ACHN (cell line): ENCODE results near the gene CDV3.

Experiments
- DNase-seq: peaks from one replicate; pipeline ENCODE4 v3.0.0-alpha.2; 2015
- in situ Hi-C: cut with HindIII; loops from 2 replicates; pipeline ENCODE4 v1.10.0; 2017; ENCODE audit warnings: low sequenced_read_pairs, low pct_ligation_motif_present, low pct_unique_long_range_greater_than_20kb

The CDV3 gene

DNA sequence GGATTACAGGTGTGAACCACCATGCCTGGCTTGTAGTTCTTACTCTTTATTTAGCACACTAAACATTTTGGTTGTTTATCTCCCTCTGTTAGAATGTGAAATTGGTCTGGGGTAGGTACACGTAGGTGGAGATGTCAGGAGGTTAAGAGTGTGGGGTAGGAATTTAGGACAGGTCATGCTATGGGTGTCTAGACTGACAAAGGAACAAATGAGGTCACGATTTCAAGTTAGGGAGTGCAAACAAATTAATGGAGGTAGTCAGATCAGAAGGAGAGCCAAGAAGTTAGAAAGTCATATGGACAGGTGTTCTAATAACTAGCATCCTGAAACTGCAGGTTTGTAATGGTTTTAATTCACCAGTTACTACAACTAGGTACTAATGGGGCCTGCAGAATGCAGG is 19.8 kb downstream of the CDV3 start:
- in situ Hi-C loops: no loop called here
- DNase-seq: no peak

DNA sequence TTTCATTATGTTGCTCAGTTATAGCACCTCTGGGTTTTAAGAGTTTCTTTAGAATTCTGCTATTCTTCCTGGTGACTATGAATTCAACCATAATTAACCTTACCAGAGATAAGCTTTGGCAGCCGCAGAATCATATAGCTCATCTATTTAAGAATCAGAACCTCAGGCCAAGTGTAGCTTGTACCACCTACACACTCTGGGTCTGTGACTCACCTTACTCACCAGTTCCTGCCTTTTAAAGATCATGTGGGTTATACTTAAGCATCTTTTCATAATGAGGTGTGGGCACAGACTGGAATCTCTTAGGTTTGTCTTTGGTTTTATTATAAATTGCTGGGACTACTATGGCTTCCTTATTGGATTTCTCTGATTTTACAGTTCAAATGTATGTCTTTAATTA is 21.9 kb downstream of the CDV3 start:
- in situ Hi-C loops: no loop called here

DNA sequence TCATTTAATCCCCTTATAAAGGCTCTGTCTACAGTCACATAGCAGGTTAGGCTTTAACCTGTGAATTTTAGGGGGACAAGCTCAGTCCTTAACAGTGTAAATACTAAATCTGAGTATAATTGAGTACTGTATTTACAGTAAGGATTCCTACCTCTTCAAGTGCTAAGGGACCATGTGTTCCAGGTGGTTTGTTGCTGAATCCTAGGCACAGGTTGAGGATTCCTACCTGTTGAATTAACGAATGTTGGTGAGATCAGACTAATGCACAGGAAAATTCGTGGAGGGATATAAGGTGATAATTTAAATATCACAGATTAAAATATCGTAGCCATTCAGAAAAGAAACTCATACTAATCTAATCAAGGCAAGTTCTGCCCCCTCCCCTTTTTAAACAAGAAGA is 24.9 kb downstream of the CDV3 start:
- no peak for DNase-seq

More for the DNA sequence above, 21.9 kb downstream of the CDV3 start:
- DNase-seq: no peak

DNA sequence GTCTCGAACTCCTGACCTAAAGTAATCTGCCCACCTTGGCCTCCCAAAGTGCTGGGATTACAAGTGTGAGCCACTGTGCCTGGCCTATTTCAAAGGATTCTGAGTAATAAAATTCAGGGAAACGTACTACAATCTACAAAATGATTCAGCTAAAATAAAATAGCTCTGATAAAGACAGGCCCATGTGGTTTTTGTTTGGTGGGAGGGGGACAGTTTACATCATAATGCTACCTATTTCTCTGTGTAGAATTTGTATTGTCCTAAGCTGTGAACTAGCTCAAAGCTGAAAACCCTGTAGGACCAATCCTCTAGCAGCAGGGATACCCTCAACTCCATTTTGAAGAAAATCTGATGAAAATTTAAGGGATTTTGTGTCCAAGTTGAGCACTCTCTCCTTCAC is 25.8 kb downstream of the CDV3 start:
- no peak for DNase-seq
- in situ Hi-C loops: no loop called here

More for the DNA sequence above, 24.9 kb downstream of the CDV3 start:
- in situ Hi-C loops: no loop called here

DNA sequence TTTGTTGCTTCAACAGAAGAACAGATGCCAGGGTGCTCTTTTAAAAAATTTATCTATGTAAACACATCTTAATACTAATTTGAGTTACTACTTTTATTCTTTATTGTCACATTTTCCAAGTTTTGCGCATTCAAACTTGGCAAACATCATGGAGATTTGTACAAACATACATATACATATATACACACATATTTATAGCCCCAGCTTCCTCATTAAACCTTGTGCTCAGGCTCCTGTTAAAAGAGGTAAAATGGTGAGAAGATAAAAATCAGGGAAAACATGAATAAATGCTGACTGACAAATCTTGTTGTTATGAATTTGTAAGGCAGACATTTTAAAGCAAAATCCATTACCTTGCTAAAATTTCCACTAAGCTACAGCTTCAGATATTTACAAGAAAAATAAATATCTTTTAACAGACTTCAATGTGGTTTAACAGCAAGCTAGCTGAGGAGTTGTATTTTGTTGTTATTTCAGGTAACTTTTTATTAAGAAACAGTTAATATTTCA is 27.1 kb downstream of the CDV3 start:
- DNase-seq: no peak
- in situ Hi-C loops: no loop called here

DNA sequence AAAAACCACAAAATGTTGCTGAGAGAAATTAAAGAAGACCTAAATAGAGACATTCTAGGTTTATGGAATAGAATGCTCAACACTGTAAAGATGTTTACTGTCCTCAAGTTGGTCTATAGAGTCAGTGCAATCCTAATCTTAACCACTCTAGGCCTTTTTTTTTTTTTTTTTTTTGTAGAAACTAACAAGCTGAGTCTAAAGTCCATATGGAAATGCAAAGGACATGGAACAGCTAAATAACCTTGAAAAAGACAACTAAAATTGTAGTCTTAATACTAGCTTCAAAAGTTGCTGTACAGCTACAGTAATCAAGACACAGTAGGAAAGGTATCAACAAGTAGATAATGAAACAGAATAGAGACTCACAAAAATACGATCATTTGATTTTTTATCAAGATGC is 32.9 kb downstream of the CDV3 start:
- DNase-seq: no peak
- in situ Hi-C loops: no loop called here

DNA sequence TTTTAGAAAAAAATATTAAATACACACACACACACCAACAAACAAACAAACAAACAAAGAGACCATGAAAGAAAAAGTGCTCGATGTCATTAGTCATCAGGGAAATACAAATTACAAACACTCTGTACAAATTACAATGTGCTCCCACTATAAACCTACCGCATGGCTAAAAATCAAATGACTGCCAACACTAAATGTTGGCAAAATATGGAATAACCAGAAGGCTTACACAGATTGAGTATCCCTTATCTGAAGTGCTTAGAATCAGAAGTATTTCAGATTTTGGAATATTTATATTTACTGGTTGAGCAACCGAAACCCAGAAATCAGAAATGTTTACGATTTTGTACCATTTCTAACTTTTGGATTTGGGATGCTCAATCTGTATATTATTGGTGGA is 33.4 kb downstream of the CDV3 start:
- no peak for DNase-seq
- in situ Hi-C loops: no loop called here

DNA sequence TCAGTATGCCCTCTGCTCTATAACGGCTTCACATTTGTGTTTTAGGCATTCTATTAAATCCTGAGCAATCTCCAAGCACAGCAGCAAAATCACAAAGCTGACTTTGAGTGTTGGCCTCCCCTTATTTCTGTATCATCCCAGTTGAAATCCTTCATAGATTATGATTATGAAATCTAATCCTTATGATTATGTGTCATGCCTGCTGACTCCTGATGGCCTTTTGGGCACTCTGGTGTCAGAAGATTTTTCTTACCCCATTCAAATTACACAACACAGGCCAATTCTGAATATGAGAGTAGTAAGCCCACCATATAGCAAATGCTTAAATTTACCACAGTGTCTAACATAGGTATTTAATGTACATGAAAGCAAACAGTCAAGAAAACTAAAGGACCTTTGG is 34.3 kb downstream of the CDV3 start:
- no peak for DNase-seq
- in situ Hi-C loops: no loop called here

DNA sequence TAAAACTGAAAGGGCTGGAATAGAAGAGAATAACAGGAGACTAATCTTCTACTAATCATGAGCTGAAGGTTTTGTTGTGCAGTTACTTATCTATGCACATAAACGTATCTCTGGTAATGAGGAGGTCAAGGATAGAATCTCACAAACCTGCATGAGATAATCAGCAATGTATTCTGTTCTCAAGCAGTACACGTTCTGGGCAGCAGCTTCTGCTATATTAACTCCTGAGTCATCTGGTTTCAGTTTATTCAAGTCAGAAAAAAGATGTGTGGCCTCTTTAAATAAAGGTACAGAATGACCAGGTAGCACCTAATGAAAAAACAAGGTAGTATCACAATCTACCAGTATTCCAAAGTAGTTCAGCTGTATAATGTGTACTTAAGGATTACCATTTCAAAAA is 34.9 kb downstream of the CDV3 start:
- no peak for DNase-seq
- in situ Hi-C loops: no loop called here

DNA sequence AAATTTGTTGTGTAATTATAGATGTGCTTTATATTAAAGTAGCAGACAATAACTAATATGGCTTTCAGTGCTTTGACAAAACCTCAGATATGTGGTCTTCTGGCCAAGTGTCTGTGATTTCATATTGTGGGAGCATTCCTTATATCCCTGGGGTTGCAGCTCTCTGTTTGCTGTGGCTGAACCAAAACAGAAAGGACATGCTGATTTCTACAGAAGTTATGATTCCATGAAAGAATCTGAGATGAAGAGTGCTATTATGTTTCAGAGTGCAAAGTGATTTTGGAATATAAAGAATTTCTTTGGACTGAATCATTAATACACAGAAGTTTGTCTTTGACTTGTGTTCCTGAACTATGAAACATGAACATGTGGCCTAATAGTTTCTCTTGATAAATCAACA is 36.5 kb downstream of the CDV3 start:
- DNase-seq: no peak
- in situ Hi-C loops: no loop called here

DNA sequence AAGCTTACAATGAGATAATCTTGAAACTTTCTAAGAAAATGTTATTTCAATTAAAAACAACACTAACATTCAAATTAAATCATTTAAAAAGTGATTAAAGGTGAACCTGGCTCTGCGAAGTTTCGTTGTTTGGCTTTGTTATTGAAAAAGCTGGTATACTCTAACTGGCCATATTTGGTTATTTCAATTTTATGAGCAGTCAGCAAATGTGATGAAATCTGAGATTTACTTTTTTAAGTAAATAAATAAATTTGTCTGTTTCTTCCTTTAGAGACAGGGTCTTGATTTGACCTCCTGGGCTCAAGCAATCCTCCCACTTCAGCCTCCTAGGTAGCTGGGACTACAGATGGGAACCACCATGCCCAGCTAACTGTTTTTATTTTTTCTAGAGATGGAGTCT is 38.0 kb downstream of the CDV3 start:
- in situ Hi-C loops: no loop called here
- no peak for DNase-seq

DNA sequence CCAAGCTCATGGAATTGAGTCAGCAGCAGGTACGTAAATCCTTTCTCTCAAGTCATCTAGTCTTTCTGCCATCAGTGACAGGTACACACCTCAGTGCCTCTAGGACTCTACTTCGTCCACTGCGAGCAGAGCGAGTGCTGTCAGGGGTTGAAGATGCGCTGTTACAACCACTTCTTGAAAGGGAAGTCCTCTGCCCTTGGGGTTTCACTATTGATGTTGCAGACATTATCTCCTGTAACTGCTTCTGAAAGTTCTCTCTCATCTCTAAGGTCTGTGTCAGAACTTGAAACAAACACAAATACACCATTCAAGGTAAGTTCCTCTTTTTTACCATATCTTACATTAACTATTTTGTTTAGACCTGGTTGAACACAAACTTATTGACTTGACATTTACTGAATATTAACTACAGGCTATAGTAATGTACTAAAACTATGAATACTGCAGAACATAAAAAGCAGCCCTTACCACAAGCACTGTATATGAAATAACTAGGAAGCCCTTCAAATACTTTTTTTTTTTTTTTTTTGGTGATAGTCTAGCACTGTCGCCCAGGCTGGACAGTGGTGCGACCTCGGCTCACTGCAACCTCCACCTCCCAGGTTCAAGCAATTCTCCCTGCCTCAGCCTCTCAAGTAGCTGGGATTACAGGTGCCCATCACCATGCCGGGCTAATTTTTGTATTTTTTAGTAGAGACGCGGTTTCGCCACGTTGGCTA is 46.7 kb downstream of the CDV3 start:
- in situ Hi-C loops: no loop called here
- DNase-seq: no peak

DNA sequence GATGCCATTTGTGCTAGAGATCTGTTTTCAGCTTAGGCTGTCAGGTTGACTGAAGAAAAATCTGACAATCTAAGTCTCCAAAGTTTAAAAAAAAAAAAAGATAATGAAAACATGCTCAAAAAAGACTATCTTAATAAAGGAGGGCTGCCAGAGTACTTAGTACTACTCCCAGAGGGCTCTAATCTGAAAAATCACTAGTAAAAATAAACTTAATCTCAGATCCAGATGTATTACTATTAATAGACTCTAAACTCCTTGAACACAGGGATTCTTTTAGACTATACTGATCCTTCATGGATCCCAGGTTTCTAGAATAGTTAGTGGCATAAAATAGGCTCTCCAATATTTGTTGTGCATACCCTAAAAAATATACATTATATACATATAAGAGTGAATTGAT is 54.3 kb downstream of the CDV3 start:
- in situ Hi-C loops: no loop called here
- DNase-seq: no peak

DNA sequence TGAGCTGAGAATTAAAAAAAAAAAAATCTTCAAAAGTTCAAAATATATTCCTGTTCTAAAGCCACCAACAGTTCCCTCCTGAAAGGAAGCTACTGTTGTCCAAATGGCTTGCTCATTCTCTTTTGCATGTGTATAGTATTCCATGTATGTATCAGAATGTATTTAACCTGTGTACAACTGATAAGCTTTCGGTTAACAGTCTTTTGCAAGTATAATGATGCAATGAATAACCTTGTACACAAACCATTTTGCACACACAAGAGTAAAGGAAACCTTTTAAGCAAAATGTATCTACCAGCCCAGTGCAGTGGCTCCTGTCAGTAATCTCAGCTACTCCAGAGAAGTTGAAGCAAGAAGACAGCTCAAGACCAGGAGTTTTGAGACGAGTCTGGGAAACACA is 55.7 kb downstream of the CDV3 start:
- in situ Hi-C loops: no loop called here
- DNase-seq: no peak

DNA sequence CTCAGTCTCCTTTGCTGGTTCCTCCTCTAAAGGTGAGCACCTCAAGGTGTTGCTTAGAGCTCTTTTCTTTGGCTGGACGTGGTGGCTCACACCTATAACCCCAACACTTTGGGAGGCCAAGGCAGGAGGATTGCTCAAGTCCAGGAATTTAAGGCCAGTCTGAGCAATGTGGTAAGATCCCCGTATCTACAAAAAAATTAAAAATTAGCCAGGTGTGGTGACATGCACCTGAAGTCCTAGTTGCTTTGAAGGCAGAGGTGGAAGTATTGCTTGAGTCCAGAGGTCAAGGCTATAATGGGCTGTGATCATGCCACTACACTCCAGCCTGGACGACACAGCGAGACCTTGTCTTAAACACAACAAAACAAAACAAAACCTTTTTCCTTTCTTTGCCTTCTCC is 60.0 kb downstream of the CDV3 start:
- in situ Hi-C loops: no loop called here
- DNase-seq: no peak
